BE2C (cell line): ENCODE data around the gene ELMO1.

Source experiments
- DNase-seq: peaks from one replicate; pipeline ENCODE4 v3.0.0-alpha.2; 2020
- H3K27me3 ChIP-seq: fragments of 250-450 bp; sonication (Bioruptor Pico); 2 replicates; pipeline ENCODE4 v1.5.1; 2020; ENCODE audit warnings: mild to moderate bottlenecking
- H3K36me3 ChIP-seq: fragments of 250-450 bp; sonication (Bioruptor Pico); 2 replicates; pipeline ENCODE4 v1.5.1; 2020; ENCODE audit warnings: mild to moderate bottlenecking
- H3K4me1 ChIP-seq: fragments of 250-450 bp; sonication (Bioruptor Pico); 2 replicates; pipeline ENCODE4 v1.5.1; 2020
- H3K4me3 ChIP-seq: 2 replicates; pipeline ENCODE4 v1.5.1; 2011; ENCODE audit warnings: low read depth, low read length
- H3K9me3 ChIP-seq: fragments of 250-450 bp; sonication (Bioruptor Pico); 2 replicates; pipeline ENCODE4 v1.5.1; 2020
- CTCF ChIP-seq: IDR thresholded peaks from 2 replicates; pipeline ENCODE4 v1.5.1; 2012; ENCODE audit warnings: mild to moderate bottlenecking, low read depth, low read length

Gene ELMO1

GRCh38 chr7:37113661-37114355 is 334.9 kb downstream of the ELMO1 start:
- TF ChIP-seq CTCF = no peak
- Histone ChIP-seq H3K27me3 (no peaks in the 10 kb centered on the region), H3K9me3 (no peaks in the 10 kb centered on the region), H3K4me1 (no peaks in the 10 kb centered on the region), H3K4me3 (no peak overlapping the region), H3K36me3 (no peaks in the 10 kb centered on the region)
- no peak for DNase-seq

- DNase-seq = no peak
- no peaks in the 10 kb centered on the region for H3K4me1 ChIP-seq
- no peaks in the 10 kb centered on the region for H3K9me3 ChIP-seq
- TF ChIP-seq CTCF = no peak
- H3K27me3 ChIP-seq = no peaks in the 10 kb centered on the region
- no peaks in the 10 kb centered on the region for H3K36me3 ChIP-seq
- H3K4me3 ChIP-seq = no peak overlapping the region
Measured at GRCh38 chr7:37112876-37113275, 335.8 kb downstream of the ELMO1 start.

GRCh38 chr7:37112218-37112617 is 336.4 kb downstream of the ELMO1 start:
- no peaks in the 10 kb centered on the region for H3K36me3 ChIP-seq
- H3K27me3 ChIP-seq = no peaks in the 10 kb centered on the region
- no peaks in the 10 kb centered on the region for H3K4me1 ChIP-seq
- DNase-seq = no peak
- no peak for TF ChIP-seq CTCF
- H3K4me3 ChIP-seq = no peak overlapping the region
- H3K9me3 ChIP-seq = no peaks in the 10 kb centered on the region

- Histone ChIP-seq H3K9me3 (no peaks in the 10 kb centered on the region), H3K27me3 (no peaks in the 10 kb centered on the region), H3K4me1 (no peaks in the 10 kb centered on the region), H3K4me3 (no peak overlapping the region), H3K36me3 (no peaks in the 10 kb centered on the region)
- no peak for DNase-seq
- TF ChIP-seq CTCF = no peak
Measured at GRCh38 chr7:37111459-37111858, 337.2 kb downstream of the ELMO1 start.

GRCh38 chr7:37110660-37111424 is 337.8 kb downstream of the ELMO1 start:
- no peaks in the 10 kb centered on the region for H3K36me3 ChIP-seq
- H3K4me3 ChIP-seq = no peak overlapping the region
- no peak for DNase-seq
- no peaks in the 10 kb centered on the region for H3K9me3 ChIP-seq
- no peaks in the 10 kb centered on the region for H3K4me1 ChIP-seq
- no peaks in the 10 kb centered on the region for H3K27me3 ChIP-seq
- TF ChIP-seq CTCF = no peak

- no peak for TF ChIP-seq CTCF
- DNase-seq = no peak
- H3K36me3 ChIP-seq = no peaks in the 10 kb centered on the region
- no peaks in the 10 kb centered on the region for H3K9me3 ChIP-seq
- no peak overlapping the region for H3K4me3 ChIP-seq
- H3K27me3 ChIP-seq = no peaks in the 10 kb centered on the region
- H3K4me1 ChIP-seq = no peaks in the 10 kb centered on the region
Measured at GRCh38 chr7:37109843-37110242, 338.8 kb downstream of the ELMO1 start.
